ENCODE measurements around the gene B3GNT9. TPM values are rescaled to one million over a fixed set of nuclear protein-coding genes. Genes with fewer than 3 reads are reported as not detected.

Gene B3GNT9, protein sequence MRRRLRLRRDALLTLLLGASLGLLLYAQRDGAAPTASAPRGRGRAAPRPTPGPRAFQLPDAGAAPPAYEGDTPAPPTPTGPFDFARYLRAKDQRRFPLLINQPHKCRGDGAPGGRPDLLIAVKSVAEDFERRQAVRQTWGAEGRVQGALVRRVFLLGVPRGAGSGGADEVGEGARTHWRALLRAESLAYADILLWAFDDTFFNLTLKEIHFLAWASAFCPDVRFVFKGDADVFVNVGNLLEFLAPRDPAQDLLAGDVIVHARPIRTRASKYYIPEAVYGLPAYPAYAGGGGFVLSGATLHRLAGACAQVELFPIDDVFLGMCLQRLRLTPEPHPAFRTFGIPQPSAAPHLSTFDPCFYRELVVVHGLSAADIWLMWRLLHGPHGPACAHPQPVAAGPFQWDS
- total RNA-seq = 36.5 and 44.3 TPM in 2 replicates

GRCh38 chr16:67150833-67151396 lies at the start of gene B3GNT9:
Gene B3GNT9 (minus strand): TSS chr16:67150998. CDS start chr16:67150485, 513 bp downstream.

GRCh38 chr16:67199011-67199807 lies 48.4 kb upstream of the B3GNT9 start, which contains the start of gene ELMO3:
Gene ELMO3 (plus strand): TSS chr16:67199131. CDS start chr16:67199327, 196 bp downstream.

GRCh38 chr16:67191995-67192681 lies 41.3 kb upstream of the B3GNT9 start, which contains the start of gene E2F4:
Gene E2F4 (plus strand): TSS chr16:67192155. CDS start chr16:67192228, 73 bp downstream.

GRCh38 chr16:67190041-67190440 lies 39.2 kb upstream of the B3GNT9 start, which contains the start of gene EXOC3L1:
Gene EXOC3L1 (minus strand): TSS chr16:67190136. CDS start chr16:67189676, 460 bp downstream.

GRCh38 chr16:67183627-67184452 lies 33.0 kb upstream of the B3GNT9 start, which contains the start of gene MATCAP1:
Gene MATCAP1 (minus strand): TSS chr16:67183963. CDS start chr16:67180610, 3,353 bp downstream.

GRCh38 chr16:67170168-67170948 lies 19.6 kb upstream of the B3GNT9 start, which contains the start of gene NOL3:
Gene NOL3 (plus strand): TSS chr16:67170538.

GRCh38 chr16:67164599-67165061 lies 13.8 kb upstream of the B3GNT9 start, which contains the start of gene HSF4:
Gene HSF4 (plus strand): TSS chr16:67164745. CDS start chr16:67164812, 67 bp downstream.

GRCh38 chr16:67109407-67110135 lies 41.2 kb downstream of the B3GNT9 start, which contains the start of gene PHAF1:
Gene PHAF1 (plus strand): TSS chr16:67109941. CDS start chr16:67110176, 235 bp downstream.

Other genes starting within 250 kb of the B3GNT9 start
- gene CDH16, start 232.1 kb downstream of the B3GNT9 start, total RNA-seq = not detected in 2 replicates
- 3.2 and 7.7 TPM in 2 replicates for gene RRAD, start 225.5 kb downstream of the B3GNT9 start, total RNA-seq
- gene CIAO2B, start 216.6 kb downstream of the B3GNT9 start, total RNA-seq = 126 and 169 TPM in 2 replicates
- gene CES2, start 215.5 kb downstream of the B3GNT9 start, total RNA-seq = 28.1 and 29.1 TPM in 2 replicates
- gene CES3, start 189.7 kb downstream of the B3GNT9 start, total RNA-seq = 0.13 and 0.56 TPM in 2 replicates
- 1.3 and 1.4 TPM in 2 replicates for gene CES4A, start 162.4 kb downstream of the B3GNT9 start, total RNA-seq
- gene CBFB, start 121.8 kb downstream of the B3GNT9 start, total RNA-seq = 142 and 160 TPM in 2 replicates
- 12.8 and 13.5 TPM in 2 replicates for gene PHAF1, start 41.1 kb downstream of the B3GNT9 start, total RNA-seq
- 15.9 and 18.1 TPM in 2 replicates for gene TRADD, start 8.9 kb upstream of the B3GNT9 start, total RNA-seq
- gene FBXL8, start 9.0 kb upstream of the B3GNT9 start, total RNA-seq = 7.1 and 7.2 TPM in 2 replicates
- gene HSF4, start 13.7 kb upstream of the B3GNT9 start, total RNA-seq = 3.3 and 4.9 TPM in 2 replicates
- gene NOL3, start 19.5 kb upstream of the B3GNT9 start, total RNA-seq = 23.9 and 25.2 TPM in 2 replicates
- gene MATCAP1, start 33.0 kb upstream of the B3GNT9 start, total RNA-seq = 14.4 and 15.2 TPM in 2 replicates
- 0.25 and 0.66 TPM in 2 replicates for gene EXOC3L1, start 39.1 kb upstream of the B3GNT9 start, total RNA-seq
- gene E2F4, start 41.2 kb upstream of the B3GNT9 start, total RNA-seq = 36.6 and 42.5 TPM in 2 replicates
- gene ELMO3, start 48.1 kb upstream of the B3GNT9 start, total RNA-seq = 0.44 and 0.66 TPM in 2 replicates
- gene TMEM208, start 76.1 kb upstream of the B3GNT9 start, total RNA-seq = 39.9 and 45.7 TPM in 2 replicates
- gene FHOD1, start 96.5 kb upstream of the B3GNT9 start, total RNA-seq = 9.5 and 15.2 TPM in 2 replicates
- gene SLC9A5, start 98.0 kb upstream of the B3GNT9 start, total RNA-seq = 0.31 and 0.66 TPM in 2 replicates
- 11.6 and 24.0 TPM in 2 replicates for gene PLEKHG4, start 128.5 kb upstream of the B3GNT9 start, total RNA-seq
- under 0.01 TPM in 1 of 2 replicates, not detected in the other for gene KCTD19, start 175.7 kb upstream of the B3GNT9 start, total RNA-seq
- not detected in 2 replicates for gene LRRC36, start 175.8 kb upstream of the B3GNT9 start, total RNA-seq
- 0.50 and 0.66 TPM in 2 replicates for gene TPPP3, start 242.5 kb upstream of the B3GNT9 start, total RNA-seq

All from aortic smooth muscle cell (primary cell).